ENCODE measurements around the gene LIPT2.

The LIPT2 gene

GRCh38 chr11:74494916-74495315 is 1.4 kb upstream of the LIPT2 start:
- no peak for DNase-seq

- DNase-seq: no peak
Measured at GRCh38 chr11:74493791-74494630, 487 bp upstream of the LIPT2 start.

- no peak for DNase-seq
Measured at GRCh38 chr11:74492084-74492483, 1.4 kb downstream of the LIPT2 start.

DNA sequence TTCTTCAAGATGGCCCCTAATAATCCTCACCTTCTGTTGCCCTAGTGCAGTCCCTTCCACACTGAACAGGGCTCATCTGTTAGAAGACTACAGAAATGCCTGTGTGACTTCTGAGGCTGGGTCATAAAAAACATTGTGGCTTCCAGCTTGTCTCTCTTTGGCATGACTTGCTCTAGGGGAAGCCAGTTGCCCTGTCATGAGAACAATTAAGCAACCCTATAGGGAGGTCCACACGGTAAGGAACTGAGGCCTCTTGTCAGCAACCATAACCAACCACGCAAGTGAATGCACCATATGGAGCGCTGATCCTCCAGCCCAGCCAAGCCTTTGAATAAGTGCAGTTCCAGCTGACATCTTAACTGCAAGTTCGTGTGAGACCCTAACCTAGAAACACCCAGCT is 2.6 kb downstream of the LIPT2 start:
- no peak for DNase-seq

DNA sequence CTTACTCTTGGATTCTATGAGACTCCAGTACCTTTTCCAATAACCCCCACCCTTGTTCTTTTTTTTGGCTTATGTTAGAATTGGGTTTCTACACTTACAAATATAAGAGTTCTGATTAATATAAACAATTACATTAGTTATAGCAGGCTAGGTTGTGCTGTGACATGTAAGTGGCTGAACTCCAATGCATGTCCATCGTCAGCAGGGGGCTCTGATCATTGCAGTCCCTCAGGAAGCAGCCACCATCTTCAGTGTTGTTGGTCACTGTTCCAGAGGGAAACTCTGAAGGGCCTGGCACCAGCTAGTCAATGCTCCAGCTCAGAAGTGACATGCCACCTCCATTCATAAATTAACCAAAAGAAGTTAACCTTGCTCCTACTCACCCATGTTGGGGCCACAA is 5.6 kb downstream of the LIPT2 start:
- no peak for DNase-seq

DNA sequence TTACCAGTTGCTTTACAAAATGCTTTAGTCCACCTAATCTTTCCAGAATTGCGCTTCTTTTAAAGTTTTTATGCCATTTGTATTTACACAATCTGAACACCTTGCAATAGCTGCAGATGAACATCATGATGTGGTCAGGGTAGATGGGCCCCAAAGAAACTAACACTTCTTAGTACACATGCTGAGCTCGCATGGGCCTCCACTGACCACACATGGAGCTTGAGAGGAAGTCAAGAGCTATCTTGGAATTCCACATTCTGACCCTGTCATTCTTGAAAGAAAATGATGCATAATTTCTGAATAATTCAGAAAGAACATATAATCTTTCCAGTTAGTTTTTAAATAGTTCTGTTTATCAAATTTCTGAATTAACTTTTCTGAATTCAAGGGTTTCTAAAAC is 7.7 kb downstream of the LIPT2 start:
- no peak for DNase-seq

GRCh38 chr11:74480688-74481417 is 12.7 kb downstream of the LIPT2 start:
- no peak for DNase-seq

DNA sequence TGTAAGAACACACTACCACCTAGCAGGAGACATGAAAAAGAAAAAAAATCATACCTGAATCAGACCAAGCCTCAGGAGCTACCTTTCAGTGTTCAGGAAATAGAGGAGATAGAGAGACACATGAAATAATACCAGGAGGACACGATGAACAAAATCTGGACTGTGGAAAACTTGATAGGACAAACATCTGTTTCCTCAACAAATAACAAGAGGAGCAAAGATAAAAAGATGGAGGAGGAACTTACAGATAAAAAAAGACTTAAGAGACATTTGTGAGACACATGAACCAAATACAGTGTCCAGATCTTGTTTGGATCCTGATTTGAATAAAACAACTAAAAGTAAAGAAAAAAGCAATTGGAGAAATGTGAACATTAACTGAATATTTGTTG is 13.8 kb downstream of the LIPT2 start:
- no peak for DNase-seq

DNA sequence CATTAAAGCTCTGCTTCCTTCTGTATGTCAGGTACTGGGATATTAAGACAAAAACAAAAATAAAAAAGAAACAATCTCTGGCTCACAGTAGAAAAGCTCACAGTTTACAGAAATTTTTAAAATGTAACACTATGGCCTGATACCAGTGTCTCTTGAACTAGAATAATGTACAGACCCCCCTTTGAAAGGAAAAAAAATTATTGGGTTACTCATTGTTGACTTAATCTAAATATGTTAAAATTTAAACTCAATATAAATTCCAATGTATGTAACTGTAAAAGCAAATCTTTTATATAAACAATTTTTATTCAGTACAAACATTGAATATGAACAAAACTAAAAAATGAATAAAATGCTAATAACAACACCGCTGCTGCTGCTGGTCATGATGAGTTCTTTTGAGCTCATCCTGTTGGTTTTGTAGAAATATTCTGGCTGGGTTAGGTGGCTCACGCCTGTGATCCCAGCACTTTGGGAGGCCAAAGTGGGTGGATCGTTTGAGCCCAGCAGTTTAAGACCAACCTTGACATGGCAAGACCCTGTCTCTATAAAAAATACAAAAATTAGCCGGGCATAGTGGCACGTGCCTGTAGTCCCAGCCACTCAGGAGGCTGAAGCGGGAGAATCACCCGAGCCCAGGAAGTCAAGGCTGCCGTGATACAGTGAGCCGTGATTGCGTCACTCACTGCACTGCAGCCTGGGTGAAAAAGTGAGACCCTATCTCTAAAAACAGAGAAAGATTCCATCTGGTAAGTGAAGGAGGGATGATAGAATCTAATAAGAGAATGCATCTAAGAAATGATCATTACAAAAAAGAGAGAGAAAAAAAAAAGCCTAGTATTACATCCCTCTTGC is 14.4 kb downstream of the LIPT2 start:
- DNase-seq: no peak

DNA sequence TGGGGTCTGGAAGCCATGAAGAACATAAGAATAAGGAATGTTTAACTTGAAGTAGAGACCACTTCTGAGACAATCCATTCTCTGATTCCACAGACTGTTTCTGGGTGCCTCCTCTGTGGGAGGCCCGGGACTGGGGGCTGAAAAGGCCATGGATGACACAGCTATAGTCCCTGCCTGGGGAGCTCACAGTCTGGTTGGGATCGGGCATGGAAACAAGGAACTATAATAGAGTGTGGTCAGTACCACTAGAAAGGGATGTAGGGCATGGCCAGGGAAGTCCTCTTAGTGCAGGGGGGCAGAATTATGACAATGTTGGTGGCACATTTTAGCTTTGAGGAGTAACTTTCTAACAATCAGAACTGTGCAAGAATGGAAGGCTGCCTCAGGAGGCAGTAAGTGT is 17.0 kb downstream of the LIPT2 start:
- DNase-seq: no peak

- no peak for DNase-seq
Measured at GRCh38 chr11:74474316-74474715, 19.2 kb downstream of the LIPT2 start.

- no peak for DNase-seq
Measured at GRCh38 chr11:74473382-74474173, 19.9 kb downstream of the LIPT2 start.

- DNase-seq: no peak
Measured at GRCh38 chr11:74471668-74472429, 21.7 kb downstream of the LIPT2 start.

- no peak for DNase-seq
Measured at GRCh38 chr11:74471037-74471436, 22.5 kb downstream of the LIPT2 start.

GRCh38 chr11:74470526-74470925 is 23.0 kb downstream of the LIPT2 start:
- no peak for DNase-seq

- DNase-seq: no peak
Measured at GRCh38 chr11:74468936-74469335, 24.6 kb downstream of the LIPT2 start.

DNA sequence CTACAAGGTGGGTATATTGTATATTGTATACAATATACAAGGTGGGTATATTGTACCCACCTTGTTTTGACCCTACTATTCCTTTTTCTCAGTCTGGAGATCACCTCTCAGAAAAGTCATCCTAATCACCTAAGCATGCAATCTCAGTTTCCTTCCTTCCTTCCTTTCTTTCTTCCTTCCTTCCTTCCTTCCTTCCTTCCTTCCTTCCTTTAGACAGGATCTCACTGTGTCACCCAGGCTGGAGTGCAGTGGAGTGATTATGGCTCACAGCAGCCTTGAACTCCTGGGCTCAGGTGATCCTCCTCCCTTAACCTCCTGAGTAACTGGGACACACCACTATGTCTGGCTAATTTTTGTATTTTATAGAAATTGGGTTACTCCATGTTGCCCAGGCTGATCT is 25.0 kb downstream of the LIPT2 start:
- no peak for DNase-seq

DNA sequence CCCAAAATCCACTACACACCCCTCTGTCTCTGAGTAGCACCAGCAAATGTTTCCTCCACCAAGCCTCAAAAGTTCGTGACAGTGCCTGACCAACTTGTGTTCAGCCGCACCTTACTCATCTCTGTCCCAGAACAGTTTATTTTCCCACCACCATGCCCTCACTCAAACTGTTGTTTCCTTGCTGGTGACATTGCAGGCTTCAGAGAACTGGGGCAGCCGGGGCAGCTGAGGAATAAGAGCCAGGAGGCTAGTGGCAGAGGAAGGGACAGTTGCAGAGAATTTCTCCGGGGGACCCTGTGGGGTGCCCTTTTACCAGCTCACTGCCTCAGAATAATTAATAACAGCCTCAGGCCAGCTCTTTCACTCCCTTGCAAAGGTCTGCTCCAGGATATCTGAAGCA is 25.5 kb downstream of the LIPT2 start:
- DNase-seq: no peak

GRCh38 chr11:74466916-74467885 is 26.3 kb downstream of the LIPT2 start, which contains the start of gene KCNE3:
Gene KCNE3 (minus strand): TSS chr11:74467549. CDS start chr11:74457563, 9,986 bp downstream.
- peak in 2 of 14 donors; percentile 4 to 44 for DNase-seq

- DNase-seq: no peak
Measured at GRCh38 chr11:74465291-74465708, 28.2 kb downstream of the LIPT2 start.
